Uterus (tissue), 4 donors: ENCODE results near the gene PDCD2L. TPM values are rescaled to one million over a fixed set of nuclear protein-coding genes. Genes with fewer than 3 reads are reported as not detected.

Experiments used
- DNase-seq, 2 donors: peaks; one replicate each; pipeline ENCODE4 v3.0.0-alpha.2; 2019 to 2020
- H3K27ac ChIP-seq, 2 donors: fragments of 200-600 bp; sonication (generic); 1 replicate in 1 of 2; 2 replicates in 1 of 2; pipeline ENCODE4 v1.5.1; 2016 to 2018
- H3K27me3 ChIP-seq, 2 donors: fragments of 200-600 bp; sonication (generic); one replicate each; pipeline ENCODE4 v1.5.1; 2018 to 2019; ENCODE audit warnings: control low read depth in 1 of 2
- H3K36me3 ChIP-seq, 2 donors: fragments of 200-600 bp; sonication (generic); one replicate each; pipeline ENCODE4 v1.5.1; 2019; ENCODE audit warnings: control low read depth in 1 of 2
- H3K4me1 ChIP-seq, 2 donors: fragments of 200-600 bp; sonication (generic); one replicate each; pipeline ENCODE4 v1.5.1; 2018 to 2019; ENCODE audit warnings: control low read depth in 1 of 2
- H3K4me3 ChIP-seq, 2 donors: fragments of 200-600 bp; sonication (generic); 1 replicate in 1 of 2; 2 replicates in 1 of 2; pipeline ENCODE4 v1.5.1; 2018 to 2019; ENCODE audit warnings: mild to moderate bottlenecking in 1 of 2
- H3K9me3 ChIP-seq, 2 donors: fragments of 200-600 bp; sonication (generic); one replicate each; pipeline ENCODE4 v1.5.1; 2019; ENCODE audit warnings: control low read depth in 1 of 2
- POLR2A ChIP-seq, 2 donors: fragments of 450-650 bp; IDR thresholded peaks; one replicate each; pipeline ENCODE4 v1.6.1; 2016; ENCODE audit warnings: antibody characterized with exemption in 2 of 2, mild to moderate bottlenecking in 1 of 2, moderate library complexity in 1 of 2
- intact Hi-C: fragments of 100-400 bp; cut with DNase I; formaldehyde crosslinking; loops from one replicate; pipeline ENCODE4 v1.15.1; 2023; ENCODE audit warnings: low total_unique reads
- total RNA-seq, 4 donors: library from RNA; depleted of rRNA in 3 of 4; stranded (reverse); fragments of >200 nt in 3 of 4; gene quantifications; one replicate each; pipeline versions ENCODE4 v1.1.0 to v1.2.4, GENCODE V29; 2014 to 2023
- TF ChIP-seq, protein P1 (sequence below), 4 experiments: fragments of 200-600 bp in 2 of 4; fragments of 450-650 bp in 2 of 4; sonication (generic) in 2 of 4; IDR thresholded peaks; one replicate each; pipeline ENCODE4 v1.5.1; 2016 to 2019; ENCODE audit warnings: antibody characterized with exemption in 4 of 4, mild to moderate bottlenecking in 2 of 4, moderate library complexity in 1 of 4
- donor health status: DM: yes; HTN: yes; CAD: no.

Gene PDCD2L
- total RNA-seq, 4 donors from 2014 or later, result 11.1 to 24.8 (median 17.3) TPM

DNA sequence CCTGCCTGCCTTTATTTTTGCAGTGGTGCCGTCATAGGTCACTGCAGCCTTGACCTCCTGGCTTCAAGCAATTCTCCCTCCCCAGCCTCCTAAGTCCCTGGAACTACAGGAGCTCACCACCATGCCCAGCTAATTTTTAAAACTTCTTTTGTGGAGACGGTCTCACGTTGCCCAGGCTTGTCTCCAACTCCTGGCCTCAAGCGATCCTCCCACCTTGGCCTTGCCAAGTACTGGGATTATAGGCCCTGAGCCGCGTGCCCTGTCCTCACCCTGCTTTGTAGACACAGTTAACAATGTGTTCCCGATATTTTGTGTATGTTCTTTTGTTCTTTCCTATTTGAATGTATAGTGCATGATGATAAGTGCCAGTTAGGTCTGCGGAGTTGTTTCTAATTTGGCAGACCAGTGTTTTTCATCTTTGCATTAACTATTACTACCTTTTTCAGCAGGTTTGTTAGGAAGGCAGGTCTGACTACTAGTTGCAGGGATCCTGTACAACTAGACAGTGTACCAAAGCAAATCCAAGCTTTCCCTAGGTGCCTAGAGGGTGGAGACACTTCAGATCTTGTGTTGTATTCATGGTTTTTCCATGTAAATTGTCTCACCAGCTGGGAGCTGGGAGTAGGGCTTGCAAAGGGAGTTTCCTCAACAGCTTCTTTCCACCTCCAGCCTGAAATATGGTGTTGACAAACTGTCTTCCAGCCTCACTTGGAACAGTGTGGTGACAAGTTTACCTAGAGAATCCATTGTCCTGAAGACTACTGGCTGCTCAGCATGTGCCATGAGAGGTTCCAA, 67.9 kb downstream of the PDCD2L start:
- intact Hi-C loops, result no loop called here
- H3K36me3 ChIP-seq, result no peaks in the 10 kb centered on the region
- DNase-seq, result no peak
- H3K27ac ChIP-seq, result no peak overlapping the region
- H3K9me3 ChIP-seq, result no peaks in the 10 kb centered on the region
- H3K4me3 ChIP-seq, result no peak overlapping the region
- H3K27me3 ChIP-seq, result no peaks in the 10 kb centered on the region
- TF ChIP-seq, protein P1, sequence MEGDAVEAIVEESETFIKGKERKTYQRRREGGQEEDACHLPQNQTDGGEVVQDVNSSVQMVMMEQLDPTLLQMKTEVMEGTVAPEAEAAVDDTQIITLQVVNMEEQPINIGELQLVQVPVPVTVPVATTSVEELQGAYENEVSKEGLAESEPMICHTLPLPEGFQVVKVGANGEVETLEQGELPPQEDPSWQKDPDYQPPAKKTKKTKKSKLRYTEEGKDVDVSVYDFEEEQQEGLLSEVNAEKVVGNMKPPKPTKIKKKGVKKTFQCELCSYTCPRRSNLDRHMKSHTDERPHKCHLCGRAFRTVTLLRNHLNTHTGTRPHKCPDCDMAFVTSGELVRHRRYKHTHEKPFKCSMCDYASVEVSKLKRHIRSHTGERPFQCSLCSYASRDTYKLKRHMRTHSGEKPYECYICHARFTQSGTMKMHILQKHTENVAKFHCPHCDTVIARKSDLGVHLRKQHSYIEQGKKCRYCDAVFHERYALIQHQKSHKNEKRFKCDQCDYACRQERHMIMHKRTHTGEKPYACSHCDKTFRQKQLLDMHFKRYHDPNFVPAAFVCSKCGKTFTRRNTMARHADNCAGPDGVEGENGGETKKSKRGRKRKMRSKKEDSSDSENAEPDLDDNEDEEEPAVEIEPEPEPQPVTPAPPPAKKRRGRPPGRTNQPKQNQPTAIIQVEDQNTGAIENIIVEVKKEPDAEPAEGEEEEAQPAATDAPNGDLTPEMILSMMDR (IDR thresholded peaks at IDR 0.05), result no peak
- no peak for TF ChIP-seq POLR2A (IDR thresholded peaks at IDR 0.05)
- no peaks in the 10 kb centered on the region for H3K4me1 ChIP-seq

GRCh38 chr19:34474233-34474989, 70.2 kb downstream of the PDCD2L start:
- no peaks in the 10 kb centered on the region for H3K4me1 ChIP-seq
- H3K9me3 ChIP-seq, result no peaks in the 10 kb centered on the region
- no peak for TF ChIP-seq POLR2A (IDR thresholded peaks at IDR 0.05)
- TF ChIP-seq, protein P1 (IDR thresholded peaks at IDR 0.05), result no peak
- no peaks in the 10 kb centered on the region for H3K27me3 ChIP-seq
- no peaks in the 10 kb centered on the region for H3K36me3 ChIP-seq
- H3K4me3 ChIP-seq, result no peak overlapping the region
- intact Hi-C loops, result no loop called here
- peak overlapping the region in 1 of 2 donors; percentile 58 for H3K27ac ChIP-seq
- DNase-seq, result no peak

DNA sequence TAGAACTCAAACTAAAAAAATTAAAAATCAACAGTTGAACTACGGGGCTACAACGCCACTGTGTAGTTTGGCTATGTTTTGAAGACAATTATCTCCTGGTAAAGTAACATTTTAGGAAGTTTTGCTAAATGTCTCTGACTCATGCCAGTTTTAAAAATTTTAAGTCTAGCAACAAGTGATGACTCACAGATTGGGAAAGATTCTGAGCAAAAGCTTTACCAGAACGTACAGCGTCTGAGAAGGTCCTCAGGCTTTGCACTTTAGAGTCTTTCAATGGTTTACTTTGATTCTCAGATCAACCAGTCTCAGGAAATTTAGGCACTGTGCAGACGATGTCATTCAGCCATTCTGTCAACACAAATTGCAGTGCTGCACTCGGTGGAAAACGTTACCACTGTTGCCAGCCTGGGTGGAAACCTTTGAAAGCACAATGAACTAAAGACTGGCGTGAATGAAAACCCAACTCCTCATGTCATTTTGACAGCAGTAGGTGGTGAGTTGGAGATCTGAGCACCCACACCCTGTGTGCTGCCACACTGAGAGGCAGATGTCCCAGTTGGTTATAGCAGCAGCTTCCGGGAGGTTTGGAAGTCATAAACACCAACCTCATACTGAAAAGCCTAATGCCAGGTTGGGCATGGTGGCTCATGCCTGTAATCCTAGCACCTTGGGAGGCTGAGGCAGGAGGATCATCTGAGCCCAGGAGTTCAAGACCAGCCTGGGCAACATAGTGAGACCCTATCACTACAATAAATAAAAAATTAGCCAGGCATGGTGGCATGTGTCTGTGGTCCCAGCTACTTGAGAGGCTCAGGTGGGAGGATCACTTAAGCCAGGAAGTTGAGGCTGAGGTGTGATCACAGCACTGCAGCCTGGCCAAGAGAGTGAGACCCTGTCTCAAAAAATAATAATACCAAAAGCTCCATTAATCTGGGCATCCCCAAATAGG, 71.1 kb downstream of the PDCD2L start:
- Histone ChIP-seq H3K27me3 (no peaks in the 10 kb centered on the region), H3K27ac (peak overlapping the region; percentile 49 to 58), H3K4me3 (no peak overlapping the region), H3K4me1 (no peaks in the 10 kb centered on the region), H3K36me3 (no peaks in the 10 kb centered on the region), H3K9me3 (no peaks in the 10 kb centered on the region)
- no peak for TF ChIP-seq POLR2A (IDR thresholded peaks at IDR 0.05)
- TF ChIP-seq, protein P1 (IDR thresholded peaks at IDR 0.05), result no peak
- no peak for DNase-seq
- intact Hi-C loops, result no loop called here

Other genes starting within 250 kb of the PDCD2L start
- gene LSM14A, start 231.9 kb upstream of the PDCD2L start, total RNA-seq, result 100 to 1,000 TPM in 3 of 4 donors, 10 to 100 TPM in 1; 57.1 to 161 (median 119) TPM
- gene GARRE1, start 149.8 kb upstream of the PDCD2L start, total RNA-seq, result 10 to 100 TPM; 22.4 to 54.6 (median 43.0) TPM
- 100 to 1,000 TPM in 1 of 4 donors, 10 to 100 TPM in 3; 41.5 to 120 (median 95.2) TPM for gene GPI, start 39.2 kb upstream of the PDCD2L start, total RNA-seq
- 100 to 1,000 TPM in 3 of 4 donors, 10 to 100 TPM in 1; 85.9 to 179 (median 123) TPM for gene UBA2, start 24.0 kb downstream of the PDCD2L start, total RNA-seq
- gene WTIP, start 77.4 kb downstream of the PDCD2L start, total RNA-seq, result 10 to 100 TPM in 2 of 4 donors, 1 to 10 TPM in 2; 5.9 to 38.0 (median 19.3) TPM